ENCODE data around the gene CREBRF.
"Not testable (repeated sequence)": the region's sequence is repeated elsewhere in the genome, so short reads cannot be mapped to it uniquely, and the experiment has no call there.

Gene CREBRF, protein sequence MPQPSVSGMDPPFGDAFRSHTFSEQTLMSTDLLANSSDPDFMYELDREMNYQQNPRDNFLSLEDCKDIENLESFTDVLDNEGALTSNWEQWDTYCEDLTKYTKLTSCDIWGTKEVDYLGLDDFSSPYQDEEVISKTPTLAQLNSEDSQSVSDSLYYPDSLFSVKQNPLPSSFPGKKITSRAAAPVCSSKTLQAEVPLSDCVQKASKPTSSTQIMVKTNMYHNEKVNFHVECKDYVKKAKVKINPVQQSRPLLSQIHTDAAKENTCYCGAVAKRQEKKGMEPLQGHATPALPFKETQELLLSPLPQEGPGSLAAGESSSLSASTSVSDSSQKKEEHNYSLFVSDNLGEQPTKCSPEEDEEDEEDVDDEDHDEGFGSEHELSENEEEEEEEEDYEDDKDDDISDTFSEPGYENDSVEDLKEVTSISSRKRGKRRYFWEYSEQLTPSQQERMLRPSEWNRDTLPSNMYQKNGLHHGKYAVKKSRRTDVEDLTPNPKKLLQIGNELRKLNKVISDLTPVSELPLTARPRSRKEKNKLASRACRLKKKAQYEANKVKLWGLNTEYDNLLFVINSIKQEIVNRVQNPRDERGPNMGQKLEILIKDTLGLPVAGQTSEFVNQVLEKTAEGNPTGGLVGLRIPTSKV
- 47.7 to 311 (median 148) reads per million in 9 experiments for total RNA-seq

DNA sequence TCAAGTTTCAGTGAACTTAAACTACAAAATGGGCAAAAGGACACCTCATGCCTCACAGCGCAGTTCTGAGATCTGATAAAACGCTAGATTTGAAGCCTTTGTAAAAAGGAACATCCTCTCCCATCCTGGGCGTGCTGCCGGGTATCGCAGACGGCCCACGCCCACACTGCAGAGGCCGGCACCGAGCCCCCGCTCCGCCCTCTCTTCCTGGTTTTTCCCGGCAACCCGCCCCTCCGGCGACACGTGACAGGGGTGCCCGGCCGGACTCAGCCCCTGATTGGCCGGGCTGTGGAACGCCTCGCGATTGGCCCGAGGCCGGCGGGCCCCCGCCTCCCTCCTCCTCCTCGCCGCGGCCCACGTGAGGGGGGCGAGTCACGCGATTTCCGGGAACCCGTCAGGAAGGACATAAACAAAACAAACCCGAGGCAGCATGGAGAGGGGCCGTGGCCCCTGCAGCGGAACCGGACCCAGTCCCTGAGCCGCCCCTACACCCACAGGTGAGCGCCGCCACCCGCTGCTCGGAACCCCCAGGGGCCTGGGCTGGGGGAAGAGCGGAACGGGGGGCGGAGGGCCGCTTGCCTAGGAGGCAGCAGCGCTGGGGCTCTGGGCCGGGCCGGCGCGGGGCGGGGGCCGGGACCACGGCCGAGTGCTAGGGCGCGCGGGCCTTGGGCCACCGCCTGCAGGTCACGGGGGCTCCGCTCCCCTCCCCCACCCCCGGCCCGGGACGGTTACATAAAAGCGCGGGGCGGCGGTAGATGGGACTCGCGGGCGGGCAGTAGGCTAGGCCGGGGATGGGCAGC is at the start of gene CREBRF:
CREBRF (plus strand) TSS at position 370 of the 800 bp plus-strand sequence. CDS start 24,424 bp downstream, outside the sequence.
- DNase-seq: peak; percentile 98 to 99 (median 98)
- peaks cover 12 to 21% of the 10 kb centered on the region in 2 donors for H3K4me1 Mint-ChIP-seq (ENCODE audit: low read depth in 2 of 2)

DNA sequence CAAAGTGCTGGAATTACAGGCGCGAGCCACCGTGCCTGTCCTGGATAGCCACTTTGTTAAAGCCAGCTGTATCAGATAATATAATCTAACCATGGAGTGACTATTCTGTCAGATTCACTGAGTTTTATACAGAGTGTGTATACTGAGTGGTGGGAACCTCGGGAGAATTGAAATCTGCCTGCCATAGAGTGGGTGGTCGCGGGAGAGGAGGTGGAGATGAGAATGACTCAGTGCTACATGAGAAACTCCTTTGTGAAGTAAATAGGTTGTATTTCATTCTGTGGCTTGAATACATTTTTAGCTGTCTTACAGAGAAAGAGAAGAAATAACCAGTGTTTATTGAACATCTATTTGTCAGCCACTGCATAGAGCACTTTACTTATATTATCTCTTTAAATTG is 46.1 kb upstream of the CREBRF start:
- DNase-seq (no peak), ATAC-seq (replicated peaks) (no peak)
- Mint-ChIP-seq H3K36me3 (ENCODE audit: insufficient read depth) (peaks cover 12% of the 10 kb centered on the region), H3K27me3 (no peaks in the 10 kb centered on the region), H3K4me3 (no peak overlapping the region), H3K4me1 (ENCODE audit: low read depth in 2 of 2) (peaks cover 23 to 56% of the 10 kb centered on the region in 2 donors), H3K27ac (peak overlapping the region in 1 of 2 donors; percentile 65), H3K9me3 (no peaks in the 10 kb centered on the region)

More for the DNA sequence above, at the start of gene CREBRF:
- ATAC-seq (replicated peaks): peak; percentile 68
- H3K36me3 Mint-ChIP-seq (ENCODE audit: insufficient read depth): peaks cover 33% of the 10 kb centered on the region
- no peaks in the 10 kb centered on the region for H3K9me3 Mint-ChIP-seq
- H3K4me3 Mint-ChIP-seq: peak within 1 kb of the TSS; percentile 91 to 96
- peak within 1 kb of the TSS; percentile 77 to 93 for H3K27ac Mint-ChIP-seq
- peaks cover 11 to 19% of the 10 kb centered on the region in 2 donors for H3K27me3 Mint-ChIP-seq

DNA sequence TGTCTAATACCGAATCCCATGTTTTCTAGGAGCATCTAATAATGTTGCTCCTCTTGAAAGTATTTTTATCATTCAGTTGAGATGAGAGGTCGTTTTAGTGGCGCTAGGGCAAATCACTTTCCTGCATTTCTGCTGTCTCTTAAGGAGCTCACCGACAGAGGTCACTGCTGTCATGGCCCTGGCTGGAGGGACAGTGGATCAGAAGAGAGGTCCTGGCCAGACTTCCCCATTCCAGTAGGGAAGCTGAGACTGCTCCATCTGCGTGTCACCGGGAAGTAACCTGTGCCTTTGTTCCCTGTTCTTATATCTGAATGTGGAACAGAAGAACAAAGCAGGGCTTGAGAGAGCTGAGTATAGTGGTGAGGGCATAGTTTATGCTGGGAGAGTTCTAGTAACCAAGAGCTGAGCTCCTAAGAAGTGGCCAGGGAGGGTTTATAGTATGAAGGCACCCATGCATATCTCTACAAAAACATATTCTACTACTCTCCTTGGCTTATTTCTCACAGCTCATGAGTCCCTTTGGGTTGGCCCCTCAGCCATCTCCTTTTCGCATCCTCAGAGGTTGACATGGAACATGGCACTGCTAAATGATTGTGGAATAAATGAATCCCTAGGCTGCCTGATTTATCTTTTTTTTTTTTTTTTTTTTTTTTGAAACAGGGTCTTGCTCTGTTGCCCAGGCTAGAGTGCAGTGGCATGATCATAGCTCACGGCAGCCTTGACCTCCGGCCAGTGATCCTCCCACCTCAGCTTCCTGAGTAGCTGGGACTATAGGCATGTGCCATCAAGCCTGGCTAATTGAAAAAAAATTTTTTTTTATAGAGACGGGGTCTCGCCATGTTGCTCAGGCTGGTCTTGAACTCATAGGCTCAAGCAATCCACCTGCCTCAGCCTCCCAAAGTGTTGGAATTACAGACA is 45.3 kb upstream of the CREBRF start:
- no peaks in the 10 kb centered on the region for H3K27me3 Mint-ChIP-seq
- H3K4me1 Mint-ChIP-seq (ENCODE audit: low read depth in 2 of 2): peaks cover 21 to 55% of the 10 kb centered on the region in 2 donors
- H3K9me3 Mint-ChIP-seq: no peaks in the 10 kb centered on the region
- peak overlapping the region; percentile 41 to 65 for H3K27ac Mint-ChIP-seq
- peaks cover 12% of the 10 kb centered on the region for H3K36me3 Mint-ChIP-seq (ENCODE audit: insufficient read depth)
- no peak overlapping the region for H3K4me3 Mint-ChIP-seq
- ATAC-seq (replicated peaks) (no peak), DNase-seq (no peak)

DNA sequence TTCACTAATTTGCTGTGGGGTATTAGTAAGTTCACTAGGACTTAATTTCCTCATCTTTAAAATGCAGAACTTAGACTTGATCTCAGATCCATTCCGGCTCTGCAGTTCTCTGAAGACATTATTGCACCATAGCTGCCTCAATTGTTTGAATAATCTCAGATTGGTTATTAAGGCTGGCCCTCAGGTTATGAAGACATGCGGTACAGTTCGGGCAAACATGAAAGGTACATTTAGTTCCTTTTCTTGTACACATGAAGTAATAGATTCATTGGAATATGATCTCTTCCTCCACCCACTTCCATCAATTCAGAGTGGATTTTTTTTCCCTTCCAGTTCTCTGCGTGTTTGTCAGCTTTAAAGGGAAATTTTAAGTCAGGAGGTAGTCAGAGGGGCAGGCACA is 44.6 kb upstream of the CREBRF start:
- DNase-seq (no peak), ATAC-seq (replicated peaks) (no peak)
- H3K9me3 Mint-ChIP-seq: no peaks in the 10 kb centered on the region
- peaks cover 28 to 57% of the 10 kb centered on the region in 2 donors for H3K4me1 Mint-ChIP-seq (ENCODE audit: low read depth in 2 of 2)
- no peak overlapping the region for H3K4me3 Mint-ChIP-seq
- peak overlapping the region; percentile 35 to 41 for H3K27ac Mint-ChIP-seq
- peaks cover 15% of the 10 kb centered on the region for H3K36me3 Mint-ChIP-seq (ENCODE audit: insufficient read depth)
- no peaks in the 10 kb centered on the region for H3K27me3 Mint-ChIP-seq

DNA sequence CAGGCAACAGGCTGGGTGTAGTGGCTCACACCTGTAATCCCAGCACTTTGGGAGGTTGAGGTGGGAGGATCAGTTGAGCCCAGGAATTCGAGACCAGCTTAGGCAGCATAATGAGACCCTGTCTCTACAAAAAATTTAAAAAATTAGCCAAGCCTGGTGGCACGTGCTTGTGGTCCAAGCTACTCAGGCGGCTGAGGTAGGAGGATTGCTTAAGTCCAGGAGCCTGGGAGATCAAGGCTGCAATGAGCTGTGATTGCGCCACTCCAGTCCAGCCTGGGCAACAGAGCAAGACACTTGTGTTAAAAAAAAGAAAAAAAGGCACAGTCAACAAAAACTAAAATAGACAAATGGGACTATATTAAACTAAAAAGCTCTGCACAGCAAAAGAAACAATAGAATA is 43.3 kb upstream of the CREBRF start:
- no peak overlapping the region for H3K27ac Mint-ChIP-seq
- H3K4me1 Mint-ChIP-seq (ENCODE audit: low read depth in 2 of 2): peaks cover 26 to 51% of the 10 kb centered on the region in 2 donors
- no peaks in the 10 kb centered on the region for H3K27me3 Mint-ChIP-seq
- no peak overlapping the region for H3K4me3 Mint-ChIP-seq
- ATAC-seq (replicated peaks) (no peak), DNase-seq (no peak)
- H3K9me3 Mint-ChIP-seq: no peaks in the 10 kb centered on the region
- H3K36me3 Mint-ChIP-seq (ENCODE audit: insufficient read depth): peaks cover 19% of the 10 kb centered on the region

DNA sequence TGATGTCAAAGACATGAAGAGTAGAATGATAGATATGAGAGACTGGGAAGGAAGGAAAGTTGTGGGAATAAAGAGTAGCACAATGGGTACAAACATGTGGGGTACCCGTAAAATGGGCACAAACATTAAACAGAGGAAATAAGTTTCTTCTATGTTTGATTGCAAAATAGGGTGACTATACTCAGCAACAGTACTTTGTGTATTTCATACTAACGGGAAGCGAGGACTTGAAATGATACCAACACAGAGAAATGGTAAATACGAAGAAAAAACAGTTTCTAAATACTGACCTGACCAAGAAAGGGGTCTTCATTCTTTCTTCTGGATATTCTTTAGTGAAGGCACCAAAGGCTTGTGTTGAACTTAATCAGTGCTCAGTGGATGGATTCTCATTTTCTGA is 41.5 kb upstream of the CREBRF start:
- Mint-ChIP-seq H3K27me3 (no peaks in the 10 kb centered on the region), H3K4me3 (no peak overlapping the region), H3K27ac (peak overlapping the region in 1 of 2 donors; percentile 79), H3K36me3 (ENCODE audit: insufficient read depth) (peaks cover 21% of the 10 kb centered on the region), H3K4me1 (ENCODE audit: low read depth in 2 of 2) (peaks cover 31 to 58% of the 10 kb centered on the region in 2 donors), H3K9me3 (no peaks in the 10 kb centered on the region)
- DNase-seq (no peak), ATAC-seq (replicated peaks) (no peak)

DNA sequence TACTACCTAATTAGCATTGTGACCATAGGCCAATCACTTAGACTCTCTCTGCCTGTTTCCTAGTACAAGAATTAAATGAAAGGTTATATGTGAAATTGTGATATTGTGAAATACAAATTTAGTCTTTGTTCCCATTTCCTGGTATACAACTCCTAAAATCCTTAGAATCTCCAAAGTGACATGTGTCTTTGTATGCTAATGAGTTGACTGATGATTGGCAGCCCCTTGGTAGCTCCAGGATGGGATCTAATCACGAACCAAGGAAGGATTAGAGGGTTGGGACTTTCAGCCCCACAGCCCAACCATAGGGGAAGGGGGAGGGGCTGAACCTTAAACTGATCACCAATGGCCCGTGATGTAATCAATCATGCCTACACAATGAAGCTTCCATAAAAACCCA is 41.0 kb upstream of the CREBRF start:
- ATAC-seq (replicated peaks) (no peak), DNase-seq (no peak)
- no peaks in the 10 kb centered on the region for H3K9me3 Mint-ChIP-seq
- H3K4me3 Mint-ChIP-seq: no peak overlapping the region
- H3K27ac Mint-ChIP-seq: peak overlapping the region in 1 of 2 donors; percentile 79
- H3K27me3 Mint-ChIP-seq: no peaks in the 10 kb centered on the region
- peaks cover 25% of the 10 kb centered on the region for H3K36me3 Mint-ChIP-seq (ENCODE audit: insufficient read depth)
- H3K4me1 Mint-ChIP-seq (ENCODE audit: low read depth in 2 of 2): peaks cover 32 to 58% of the 10 kb centered on the region in 2 donors

DNA sequence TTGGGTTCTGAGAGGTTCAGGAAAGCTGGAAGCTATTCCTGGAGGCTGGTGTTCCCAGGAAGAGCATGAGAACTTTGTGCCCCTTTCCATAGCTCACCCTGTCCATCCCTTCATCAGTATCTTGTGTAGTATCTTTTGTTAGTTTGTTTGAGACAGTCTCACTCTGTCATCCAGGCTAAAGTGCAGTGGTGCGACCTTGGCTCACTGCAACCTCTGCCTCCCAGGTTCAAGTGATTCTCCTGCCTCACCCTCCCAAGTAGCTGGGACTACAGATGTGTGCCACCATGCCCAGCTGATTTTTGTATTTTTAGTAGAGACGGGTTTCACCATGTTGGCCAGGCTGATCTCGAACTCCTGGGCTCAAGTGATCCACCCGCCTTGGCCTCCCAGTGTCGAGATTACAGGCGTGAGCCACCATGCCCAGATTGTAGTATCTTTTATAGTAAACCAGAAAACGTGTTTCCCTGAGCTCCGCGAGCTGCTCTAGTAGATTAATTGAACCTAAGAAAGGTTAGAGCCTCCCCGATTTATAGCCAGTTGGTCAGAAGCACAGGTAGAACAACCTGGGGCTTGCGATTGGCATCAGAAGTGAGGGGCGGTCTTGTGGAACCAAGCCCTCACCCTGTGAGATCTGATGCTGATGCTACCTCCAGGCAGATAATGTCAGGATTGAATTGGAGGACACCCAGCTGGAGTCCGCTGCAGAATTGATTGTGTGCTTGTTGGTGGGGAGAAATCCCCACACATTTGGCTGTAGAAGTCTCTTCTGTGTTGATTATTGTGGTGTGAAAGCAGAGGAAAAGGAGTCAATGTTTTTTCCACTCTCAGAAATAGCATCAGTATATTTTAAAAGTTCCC is 40.3 kb upstream of the CREBRF start:
- Mint-ChIP-seq H3K36me3 (ENCODE audit: insufficient read depth) (peaks cover 32% of the 10 kb centered on the region), H3K9me3 (no peaks in the 10 kb centered on the region), H3K27me3 (no peaks in the 10 kb centered on the region), H3K27ac (peak overlapping the region; percentile 61 to 79), H3K4me1 (ENCODE audit: low read depth in 2 of 2) (peaks cover 29 to 59% of the 10 kb centered on the region in 2 donors), H3K4me3 (no peak overlapping the region)
- ATAC-seq (replicated peaks) (no peak), DNase-seq (no peak)

DNA sequence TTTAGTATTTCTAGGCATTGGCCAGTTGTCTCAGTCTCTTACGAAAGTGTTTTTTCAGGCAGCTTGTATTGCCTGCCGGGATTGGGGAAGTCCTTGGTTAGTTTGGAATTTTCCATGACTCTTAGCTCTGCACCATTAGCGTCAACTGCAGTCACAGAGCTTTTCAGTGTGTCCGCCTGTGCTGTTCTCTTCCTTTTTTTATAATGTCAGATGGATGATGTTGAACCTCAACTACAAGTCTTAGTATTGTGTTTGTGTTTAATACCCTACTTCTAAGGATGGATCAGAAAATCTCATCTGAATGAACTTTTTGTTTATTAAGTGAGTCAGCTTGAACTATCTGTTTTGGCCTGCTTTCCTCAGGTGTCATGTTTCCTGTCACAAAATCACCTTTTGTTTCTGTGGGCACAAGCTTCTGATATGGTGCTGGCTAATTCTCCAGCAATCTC is 39.5 kb upstream of the CREBRF start:
- Mint-ChIP-seq H3K4me1 (ENCODE audit: low read depth in 2 of 2) (peaks cover 30 to 58% of the 10 kb centered on the region in 2 donors), H3K27me3 (no peaks in the 10 kb centered on the region), H3K36me3 (ENCODE audit: insufficient read depth) (peaks cover 32% of the 10 kb centered on the region), H3K27ac (peak overlapping the region; percentile 61 to 79), H3K4me3 (no peak overlapping the region), H3K9me3 (no peaks in the 10 kb centered on the region)
- no peak for DNase-seq
- no peak for ATAC-seq (replicated peaks)

DNA sequence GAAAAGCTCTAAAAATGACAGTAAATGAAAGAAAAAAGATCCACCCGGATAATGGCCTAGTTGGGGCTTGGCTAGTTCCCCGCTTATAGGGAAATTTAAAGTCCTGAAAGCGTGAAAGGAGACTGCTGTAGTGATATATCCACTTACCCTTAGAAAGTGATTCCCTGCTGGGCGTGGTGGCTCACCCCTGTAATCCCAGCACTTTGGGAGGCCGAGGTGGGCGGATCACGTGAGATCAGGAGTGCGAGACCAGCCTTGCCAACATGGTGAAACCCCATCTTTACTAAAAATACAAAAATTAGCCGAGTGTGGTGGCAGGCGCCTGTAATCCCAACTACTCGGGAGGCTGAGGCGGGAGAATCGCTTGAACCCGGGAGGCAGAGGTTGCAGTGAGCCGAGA is 39.1 kb upstream of the CREBRF start:
- not testable (repeated sequence) for ATAC-seq (replicated peaks); H3K9me3 Mint-ChIP-seq; H3K27me3 Mint-ChIP-seq; H3K4me3 Mint-ChIP-seq; DNase-seq
- peaks cover 35% of the 10 kb centered on the region for H3K36me3 Mint-ChIP-seq (ENCODE audit: insufficient read depth)
- H3K4me1 Mint-ChIP-seq (ENCODE audit: low read depth in 2 of 2): peaks cover 32 to 54% of the 10 kb centered on the region in 2 donors
- H3K27ac Mint-ChIP-seq: peak overlapping the region; percentile 61 to 79

DNA sequence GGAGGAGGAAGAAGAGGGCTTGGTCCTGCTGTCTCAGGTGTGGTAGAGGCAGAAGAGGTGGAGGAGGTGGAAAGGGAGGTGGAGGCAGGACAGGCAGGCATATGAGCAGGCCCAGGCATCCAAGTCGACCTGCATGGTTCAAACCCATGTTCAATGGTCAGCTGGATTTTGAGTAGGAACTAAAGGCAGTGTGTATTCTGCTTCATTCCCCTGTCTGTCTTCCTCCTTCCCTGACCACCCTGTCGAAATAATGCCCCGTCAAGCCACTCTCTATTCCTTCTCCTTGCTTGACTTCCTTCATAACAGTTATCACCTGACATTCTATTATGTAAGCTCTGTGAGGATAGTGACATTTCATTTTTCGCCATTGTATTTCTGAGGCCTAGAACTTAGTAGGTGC is 37.8 kb upstream of the CREBRF start:
- Mint-ChIP-seq H3K4me1 (ENCODE audit: low read depth in 2 of 2) (peaks cover 32 to 49% of the 10 kb centered on the region in 2 donors), H3K27me3 (no peaks in the 10 kb centered on the region), H3K27ac (peak overlapping the region; percentile 57 to 79), H3K9me3 (no peaks in the 10 kb centered on the region), H3K36me3 (ENCODE audit: insufficient read depth) (peaks cover 37% of the 10 kb centered on the region), H3K4me3 (no peak overlapping the region)
- DNase-seq (no peak), ATAC-seq (replicated peaks) (no peak)

DNA sequence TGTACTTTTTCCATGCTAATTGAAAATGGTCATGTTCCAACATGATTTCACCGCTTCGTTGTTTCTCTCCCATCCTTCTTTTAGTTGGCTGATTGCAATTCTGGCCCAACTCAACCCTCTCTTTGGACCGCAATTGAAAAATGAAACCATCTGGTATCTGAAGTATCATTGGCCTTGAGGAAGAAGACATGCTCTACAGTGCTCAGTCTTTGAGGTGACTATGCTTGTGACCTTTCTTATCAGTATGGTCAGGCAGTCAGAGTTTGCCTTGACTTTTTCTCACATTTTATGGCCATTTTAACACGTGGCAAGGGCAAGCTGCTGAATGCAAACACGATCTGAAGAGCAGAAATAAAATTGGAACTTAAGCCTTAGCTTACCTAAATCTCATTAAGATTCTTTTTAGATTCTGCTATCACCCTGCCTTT is 36.0 kb upstream of the CREBRF start:
- H3K4me1 Mint-ChIP-seq (ENCODE audit: low read depth in 2 of 2): peaks cover 33 to 47% of the 10 kb centered on the region in 2 donors
- H3K27me3 Mint-ChIP-seq: no peaks in the 10 kb centered on the region
- no peak overlapping the region for H3K4me3 Mint-ChIP-seq
- ATAC-seq (replicated peaks): no peak
- H3K9me3 Mint-ChIP-seq: no peaks in the 10 kb centered on the region
- DNase-seq: no peak
- peak overlapping the region; percentile 36 to 69 for H3K27ac Mint-ChIP-seq
- peaks cover 44% of the 10 kb centered on the region for H3K36me3 Mint-ChIP-seq (ENCODE audit: insufficient read depth)

Measured in effector memory CD8-positive, alpha-beta T cell (primary cell).